HepG2 (cell line): ENCODE measurements around the gene POU6F1. TPM values are rescaled to one million over a fixed set of nuclear protein-coding genes. Genes with fewer than 3 reads are reported as not detected.

Experiments used
- CEBPB ChIP-seq: IDR thresholded peaks from 2 replicates; pipeline ENCODE4 v1.6.1; 2011; ENCODE audit warnings: low read depth, low read length, improper control_type of control experiment, borderline replicate concordance
- CEBPG ChIP-seq: IDR thresholded peaks from 2 replicates; pipeline ENCODE4 v1.6.1; 2016
- FOXA1 ChIP-seq, 2 experiments: fragments of 450-650 bp in 1 of 2; sonication (generic) in 1 of 2; formaldehyde crosslinking in 1 of 2; IDR thresholded peaks; 2 replicates each; pipeline versions ENCODE4 v1.4.0 to v1.6.1; 2016 to 2020; ENCODE audit warnings: missing genetic modification reagents in 1 of 2
- HOXA9 ChIP-seq: sonication (generic); formaldehyde crosslinking; IDR thresholded peaks from 2 replicates; pipeline ENCODE4 v1.8.1; 2022; ENCODE audit warnings: missing genetic modification reagents, mild to moderate bottlenecking, moderate library complexity, borderline replicate concordance
- NCOA1 ChIP-seq: sonication (generic); formaldehyde crosslinking; IDR thresholded peaks from 2 replicates; pipeline ENCODE4 v1.9.0; 2021; ENCODE audit warnings: missing genetic modification reagents
- POLR2AphosphoS2 ChIP-seq: IDR thresholded peaks from 2 replicates; pipeline ENCODE4 v1.6.1; 2011; ENCODE audit warnings: low read depth, low read length, improper control_type of control experiment
- TAF15 ChIP-seq: fragments of 200-400 bp; formaldehyde crosslinking; IDR thresholded peaks from one replicate; pipeline ENCODE4 v1.6.1; 2018; ENCODE audit warnings: mild to moderate bottlenecking, low read depth, low read length; ENCODE audit not compliant: poor library complexity, severe bottlenecking
- ZFP90 ChIP-seq: sonication (generic); formaldehyde crosslinking; IDR thresholded peaks from 2 replicates; pipeline ENCODE4 v1.8.0; 2022; ENCODE audit warnings: missing genetic modification reagents, mild to moderate bottlenecking, inconsistent platforms, borderline replicate concordance
- ZFY ChIP-seq: sonication (generic); formaldehyde crosslinking; IDR thresholded peaks from 2 replicates; pipeline ENCODE4 v1.4.0; 2020; ENCODE audit warnings: missing genetic modification reagents
- ZNF121 ChIP-seq: sonication (generic); formaldehyde crosslinking; IDR thresholded peaks from 2 replicates; pipeline ENCODE4 v1.5.0; 2020; ENCODE audit warnings: mild to moderate bottlenecking, missing genetic modification reagents
- ZNF17 ChIP-seq: sonication (generic); formaldehyde crosslinking; IDR thresholded peaks from 2 replicates; pipeline ENCODE4 v1.5.0; 2020; ENCODE audit warnings: mild to moderate bottlenecking, missing genetic modification reagents
- ZNF260 ChIP-seq: sonication (generic); formaldehyde crosslinking; IDR thresholded peaks from 2 replicates; pipeline ENCODE4 v1.4.0; 2020; ENCODE audit warnings: missing genetic modification reagents, low read depth, mild to moderate bottlenecking, borderline replicate concordance
- ZNF280D ChIP-seq: sonication (generic); formaldehyde crosslinking; IDR thresholded peaks from 2 replicates; pipeline ENCODE4 v1.5.1; 2020; ENCODE audit warnings: mild to moderate bottlenecking, missing genetic modification reagents
- ZNF543 ChIP-seq: sonication (generic); formaldehyde crosslinking; IDR thresholded peaks from 2 replicates; pipeline ENCODE4 v1.4.0; 2020; ENCODE audit warnings: mild to moderate bottlenecking, missing genetic modification reagents
- ZNF782 ChIP-seq: sonication (generic); formaldehyde crosslinking; IDR thresholded peaks from 2 replicates; pipeline ENCODE4 v1.4.0; 2020; ENCODE audit warnings: missing genetic modification reagents, mild to moderate bottlenecking, borderline replicate concordance
- polyA plus RNA-seq, 8 experiments: library from polyadenylated mRNA; depleted of rRNA in 3 of 8; stranded (reverse) in 7 of 8; unstranded in 1 of 8; fragments of >200 nt; fragmentation: Illumina TruSeq in 4 of 8; extraction: Trizol in 4 of 8; gene quantifications; 2 replicates each; pipeline versions ENCODE4 v1.2.1 to v1.2.3, GENCODE V29; 2011 to 2016; ENCODE audit warnings: low read depth in 4 of 8, missing spikeins in 1 of 8, mixed read lengths in 1 of 8; ENCODE audit not compliant: insufficient read depth in 1 of 8
- total RNA-seq, 5 experiments: library from RNA; depleted of rRNA; stranded (reverse); fragments of >200 nt; fragmentation: Illumina TruSeq; extraction: Trizol; gene quantifications; 2 replicates each; pipeline ENCODE4 v1.2.3, GENCODE V29; 2016; ENCODE audit warnings: low read depth in 1 of 5
- TF ChIP-seq, protein P1 (sequence below): IDR thresholded peaks from 2 replicates; pipeline ENCODE4 v1.4.0; 2020; ENCODE audit warnings: mild to moderate bottlenecking, missing genetic modification reagents
- TF ChIP-seq, protein P2 (sequence below): sonication (generic); formaldehyde crosslinking; IDR thresholded peaks from 2 replicates; pipeline ENCODE4 v1.4.0; 2020; ENCODE audit warnings: low read depth, mild to moderate bottlenecking, missing genetic modification reagents
- TF ChIP-seq, protein P3 (sequence below): sonication (generic); formaldehyde crosslinking; IDR thresholded peaks from 2 replicates; pipeline ENCODE4 v1.4.0; 2020; ENCODE audit warnings: missing genetic modification reagents, low read depth, mild to moderate bottlenecking, borderline replicate concordance

Gene POU6F1
- total and polyA plus RNA-seq, 2 of the 13 experiments (the other 11 are each of a cell fraction or from before 2014, with no cell fraction given), result 0.48 to 0.51 TPM

DNA sequence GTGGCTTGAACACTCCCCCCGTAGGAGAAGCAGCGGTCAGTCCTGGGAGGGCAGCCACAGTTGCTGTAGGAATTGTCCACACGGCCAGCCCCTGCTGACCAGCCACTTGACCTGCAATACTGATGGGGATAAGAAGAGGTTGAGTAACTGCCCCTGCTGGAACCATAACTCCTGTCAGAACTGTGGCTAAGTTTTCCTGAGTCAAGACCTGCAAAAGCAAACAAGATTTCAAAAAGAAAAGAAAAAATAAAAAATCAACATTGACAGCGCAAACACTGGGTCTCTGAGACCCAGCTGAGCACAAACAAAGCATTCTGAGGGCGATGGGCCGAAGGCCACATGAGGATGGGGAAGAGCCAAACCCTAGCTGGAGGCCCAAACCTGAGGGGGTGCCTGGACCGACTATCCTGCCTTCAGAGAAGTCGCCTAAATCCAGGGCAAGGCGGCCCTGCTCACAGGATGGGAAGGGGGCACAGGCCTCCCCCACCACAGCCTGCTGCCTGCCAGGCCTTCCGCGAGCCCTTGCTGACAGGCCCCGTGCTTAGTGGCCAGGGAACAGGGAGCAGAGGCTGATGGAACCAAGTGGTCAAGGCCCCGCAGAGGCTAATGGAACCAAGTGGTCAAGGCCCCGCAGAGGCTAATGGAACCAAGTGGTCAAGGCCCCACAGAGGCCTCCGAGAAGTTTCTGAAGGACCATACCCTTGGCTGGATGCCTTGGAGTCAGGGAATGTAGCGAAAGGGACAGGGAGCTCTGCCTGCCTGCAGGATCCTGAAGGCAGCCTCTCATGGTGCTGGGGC is 19.1 kb downstream of the POU6F1 start (continued):
- TF ChIP-seq, protein P1, sequence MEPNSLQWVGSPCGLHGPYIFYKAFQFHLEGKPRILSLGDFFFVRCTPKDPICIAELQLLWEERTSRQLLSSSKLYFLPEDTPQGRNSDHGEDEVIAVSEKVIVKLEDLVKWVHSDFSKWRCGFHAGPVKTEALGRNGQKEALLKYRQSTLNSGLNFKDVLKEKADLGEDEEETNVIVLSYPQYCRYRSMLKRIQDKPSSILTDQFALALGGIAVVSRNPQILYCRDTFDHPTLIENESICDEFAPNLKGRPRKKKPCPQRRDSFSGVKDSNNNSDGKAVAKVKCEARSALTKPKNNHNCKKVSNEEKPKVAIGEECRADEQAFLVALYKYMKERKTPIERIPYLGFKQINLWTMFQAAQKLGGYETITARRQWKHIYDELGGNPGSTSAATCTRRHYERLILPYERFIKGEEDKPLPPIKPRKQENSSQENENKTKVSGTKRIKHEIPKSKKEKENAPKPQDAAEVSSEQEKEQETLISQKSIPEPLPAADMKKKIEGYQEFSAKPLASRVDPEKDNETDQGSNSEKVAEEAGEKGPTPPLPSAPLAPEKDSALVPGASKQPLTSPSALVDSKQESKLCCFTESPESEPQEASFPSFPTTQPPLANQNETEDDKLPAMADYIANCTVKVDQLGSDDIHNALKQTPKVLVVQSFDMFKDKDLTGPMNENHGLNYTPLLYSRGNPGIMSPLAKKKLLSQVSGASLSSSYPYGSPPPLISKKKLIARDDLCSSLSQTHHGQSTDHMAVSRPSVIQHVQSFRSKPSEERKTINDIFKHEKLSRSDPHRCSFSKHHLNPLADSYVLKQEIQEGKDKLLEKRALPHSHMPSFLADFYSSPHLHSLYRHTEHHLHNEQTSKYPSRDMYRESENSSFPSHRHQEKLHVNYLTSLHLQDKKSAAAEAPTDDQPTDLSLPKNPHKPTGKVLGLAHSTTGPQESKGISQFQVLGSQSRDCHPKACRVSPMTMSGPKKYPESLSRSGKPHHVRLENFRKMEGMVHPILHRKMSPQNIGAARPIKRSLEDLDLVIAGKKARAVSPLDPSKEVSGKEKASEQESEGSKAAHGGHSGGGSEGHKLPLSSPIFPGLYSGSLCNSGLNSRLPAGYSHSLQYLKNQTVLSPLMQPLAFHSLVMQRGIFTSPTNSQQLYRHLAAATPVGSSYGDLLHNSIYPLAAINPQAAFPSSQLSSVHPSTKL (CRISPR knock-in tag), result peak; percentile 55; the same call in 1 of the 2 replicates
- TF ChIP-seq ZNF543 (no peak), POLR2AphosphoS2 (no peak), ZFP90 (CRISPR knock-in tag) (no peak), ZNF121 (CRISPR knock-in tag) (peak; percentile 36; the same call in 1 of the 2 replicates), CEBPB (peak; percentile 29; the same call in 1 of the 2 replicates), ZNF280D (no peak), ZNF782 (peak; percentile 59; the same call in 1 of the 2 replicates), ZFY (CRISPR knock-in tag) (peak; percentile 39), ZNF17 (CRISPR knock-in tag) (no peak), CEBPG (CRISPR knock-in tag) (peak; percentile 67; the same call in 1 of the 2 replicates), TAF15 (no peak), FOXA1 (IDR thresholded peaks at IDR 0.05) (peak; percentile 41; the same call in 1 of the 2 replicates), FOXA1 (CRISPR knock-in tag; IDR thresholded peaks at IDR 0.05) (peak; percentile 23; the same call in 1 of the 2 replicates), HOXA9 (CRISPR knock-in tag) (no peak), ZNF260 (CRISPR knock-in tag) (no peak), NCOA1 (CRISPR knock-in tag) (no peak)
- TF ChIP-seq, protein P2, sequence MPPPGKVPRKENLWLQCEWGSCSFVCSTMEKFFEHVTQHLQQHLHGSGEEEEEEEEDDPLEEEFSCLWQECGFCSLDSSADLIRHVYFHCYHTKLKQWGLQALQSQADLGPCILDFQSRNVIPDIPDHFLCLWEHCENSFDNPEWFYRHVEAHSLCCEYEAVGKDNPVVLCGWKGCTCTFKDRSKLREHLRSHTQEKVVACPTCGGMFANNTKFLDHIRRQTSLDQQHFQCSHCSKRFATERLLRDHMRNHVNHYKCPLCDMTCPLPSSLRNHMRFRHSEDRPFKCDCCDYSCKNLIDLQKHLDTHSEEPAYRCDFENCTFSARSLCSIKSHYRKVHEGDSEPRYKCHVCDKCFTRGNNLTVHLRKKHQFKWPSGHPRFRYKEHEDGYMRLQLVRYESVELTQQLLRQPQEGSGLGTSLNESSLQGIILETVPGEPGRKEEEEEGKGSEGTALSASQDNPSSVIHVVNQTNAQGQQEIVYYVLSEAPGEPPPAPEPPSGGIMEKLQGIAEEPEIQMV (CRISPR knock-in tag), result no peak
- TF ChIP-seq, protein P3, sequence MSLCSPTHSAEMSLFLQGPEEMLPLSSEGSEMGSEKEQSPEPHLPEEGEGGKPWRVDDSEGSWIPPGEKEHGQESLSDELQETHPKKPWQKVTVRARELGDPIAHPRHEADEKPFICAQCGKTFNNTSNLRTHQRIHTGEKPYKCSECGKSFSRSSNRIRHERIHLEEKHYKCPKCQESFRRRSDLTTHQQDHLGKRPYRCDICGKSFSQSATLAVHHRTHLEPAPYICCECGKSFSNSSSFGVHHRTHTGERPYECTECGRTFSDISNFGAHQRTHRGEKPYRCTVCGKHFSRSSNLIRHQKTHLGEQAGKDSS (CRISPR knock-in tag), result no peak
